NCI-H146 (cell line): ENCODE measurements around the gene SLAMF7.

Experiments
- DNase-seq: peaks from one replicate; lab custom pipeline; 2025; lab: John Stamatoyannopoulos, UW

Gene SLAMF7

DNA sequence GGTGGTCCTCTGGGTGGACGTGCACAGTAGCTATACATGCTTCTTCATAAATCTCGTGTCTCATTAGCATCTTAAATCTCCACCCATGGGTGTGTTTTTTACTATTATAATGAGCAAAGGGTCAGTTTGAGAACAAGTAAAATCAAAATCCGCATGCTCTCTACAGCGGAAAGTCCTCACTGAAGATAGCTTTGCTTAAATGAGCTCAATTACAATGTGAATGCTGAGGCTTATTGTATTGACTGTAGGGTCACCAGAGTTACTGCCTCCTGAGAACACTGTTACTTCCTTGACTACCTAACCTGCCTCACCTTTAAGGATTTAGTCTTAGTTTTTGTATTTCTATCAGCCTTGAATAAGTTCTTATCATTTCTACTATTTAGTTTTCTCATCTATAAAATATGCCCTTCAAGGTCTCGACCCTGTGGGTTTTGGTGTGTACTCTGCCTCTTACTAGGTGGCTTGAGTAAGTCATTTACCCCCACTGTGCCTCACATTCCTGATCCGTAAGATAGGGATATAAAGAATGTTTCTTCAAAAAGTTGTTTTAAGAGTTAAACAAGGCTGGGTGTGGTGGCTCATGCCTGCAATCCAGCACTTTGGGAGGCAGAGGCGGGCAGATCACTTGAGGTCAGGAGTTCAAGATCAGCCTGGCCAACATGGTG, 7.9 kb downstream of the SLAMF7 start:
- no peak for DNase-seq

DNA sequence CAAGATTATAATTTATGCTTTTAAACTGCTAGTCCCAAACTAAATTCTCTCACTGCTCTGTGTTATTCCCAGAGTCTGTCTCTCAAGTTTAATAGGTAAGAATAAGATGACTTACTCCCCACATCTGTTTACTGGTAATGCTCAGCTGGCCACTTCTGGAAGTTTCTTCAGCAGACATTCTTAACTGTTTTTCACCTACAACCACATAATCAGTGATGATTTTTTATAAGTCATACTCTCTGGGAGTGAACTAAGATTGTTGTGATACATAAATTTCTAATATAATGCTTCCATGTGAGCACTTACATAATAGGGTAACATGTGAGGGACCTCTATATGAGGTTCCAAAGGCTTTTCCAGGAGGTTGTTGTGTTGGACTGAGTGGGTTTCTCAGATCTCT, 8.7 kb downstream of the SLAMF7 start:
- no peak for DNase-seq

DNA sequence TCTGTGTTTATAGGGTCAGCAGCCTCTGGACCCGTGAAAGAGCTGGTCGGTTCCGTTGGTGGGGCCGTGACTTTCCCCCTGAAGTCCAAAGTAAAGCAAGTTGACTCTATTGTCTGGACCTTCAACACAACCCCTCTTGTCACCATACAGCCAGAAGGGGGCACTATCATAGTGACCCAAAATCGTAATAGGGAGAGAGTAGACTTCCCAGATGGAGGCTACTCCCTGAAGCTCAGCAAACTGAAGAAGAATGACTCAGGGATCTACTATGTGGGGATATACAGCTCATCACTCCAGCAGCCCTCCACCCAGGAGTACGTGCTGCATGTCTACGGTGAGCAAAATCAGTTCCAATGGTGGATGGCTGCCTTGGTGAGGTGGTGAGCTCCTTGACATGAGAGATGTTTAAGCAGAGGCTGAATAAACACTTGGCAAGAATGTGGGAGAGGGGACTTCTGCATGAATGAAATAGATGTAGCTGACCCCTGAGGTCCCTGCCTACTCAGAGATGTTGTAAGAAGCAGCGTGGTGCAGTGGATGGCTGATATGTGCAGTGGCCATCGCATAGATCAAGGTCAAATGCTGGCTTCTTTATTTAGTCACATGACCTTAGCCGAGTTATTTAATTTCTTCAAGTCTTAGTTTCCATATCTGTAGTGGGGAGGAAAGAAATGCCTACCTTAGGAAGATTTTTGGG, 9.3 kb downstream of the SLAMF7 start:
- DNase-seq, result no peak

DNA sequence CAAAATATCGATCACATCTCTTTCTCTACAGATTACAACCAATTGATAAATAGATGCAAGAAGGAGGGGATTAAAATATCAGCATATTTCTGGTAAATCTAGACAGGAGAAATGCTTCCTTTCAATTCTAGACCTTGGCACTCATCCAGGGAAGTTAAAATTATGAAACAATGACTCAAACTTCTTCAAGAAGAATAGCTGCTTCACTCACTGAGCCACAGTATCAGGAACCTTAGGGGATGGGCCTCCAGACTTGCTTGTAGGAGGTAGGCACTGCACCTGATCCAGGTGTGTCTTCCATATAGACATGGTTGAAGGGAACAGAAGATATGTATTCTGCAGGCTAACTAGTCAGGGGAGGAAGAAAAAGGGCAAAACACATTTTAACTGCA, 9.8 kb downstream of the SLAMF7 start:
- no peak for DNase-seq

DNA sequence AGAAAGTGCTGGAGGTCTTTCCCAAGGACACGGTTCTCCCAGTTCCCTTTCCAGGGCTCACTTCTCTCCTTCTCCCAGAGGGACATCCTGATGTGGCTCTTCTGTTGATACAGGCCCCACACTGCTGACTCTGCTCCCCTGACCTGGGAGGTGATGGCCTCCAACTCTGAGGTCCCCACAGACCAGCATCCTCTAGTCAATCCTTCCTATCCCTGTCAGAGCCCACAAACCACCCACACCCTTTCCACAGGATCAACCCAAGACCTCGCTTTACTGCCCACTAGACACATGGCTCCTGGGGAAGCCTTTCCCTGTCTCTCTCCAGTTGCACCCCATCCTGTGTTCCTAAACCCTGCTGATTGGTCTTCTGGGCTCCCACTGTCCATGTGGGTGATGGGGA, 11.6 kb downstream of the SLAMF7 start:
- no peak for DNase-seq

DNA sequence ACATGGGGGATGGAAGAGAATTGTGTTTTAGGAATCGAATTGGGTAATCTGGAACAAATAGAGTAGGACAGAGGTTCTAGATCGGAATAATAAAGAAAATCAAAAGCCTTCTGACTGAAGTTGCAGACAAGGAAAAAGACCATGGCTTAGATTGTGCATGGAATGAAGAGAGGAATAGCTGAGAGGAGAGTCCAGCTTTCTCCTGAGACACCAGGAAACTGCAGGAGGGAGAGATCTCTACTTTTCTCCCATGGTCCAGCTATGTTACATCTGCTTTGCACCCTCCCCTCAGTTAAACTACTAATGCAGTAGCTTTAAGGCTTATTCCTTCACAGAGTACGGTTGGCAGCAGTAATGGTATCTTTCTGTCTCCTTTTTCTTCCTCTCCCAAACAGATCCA, 13.4 kb downstream of the SLAMF7 start:
- no peak for DNase-seq

DNA sequence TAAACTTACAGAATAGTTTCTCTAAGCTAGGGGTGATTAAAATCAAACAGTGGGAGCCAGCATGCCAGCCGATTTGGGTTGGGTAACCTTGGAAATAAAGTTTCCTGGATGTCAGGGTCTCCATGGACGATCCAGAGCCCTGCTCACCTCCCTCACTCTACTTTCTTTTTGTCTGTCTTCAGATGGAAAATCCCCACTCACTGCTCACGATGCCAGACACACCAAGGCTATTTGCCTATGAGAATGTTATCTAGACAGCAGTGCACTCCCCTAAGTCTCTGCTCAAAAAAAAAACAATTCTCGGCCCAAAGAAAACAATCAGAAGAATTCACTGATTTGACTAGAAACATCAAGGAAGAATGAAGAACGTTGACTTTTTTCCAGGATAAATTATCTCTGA, 13.9 kb downstream of the SLAMF7 start:
- no peak for DNase-seq

DNA sequence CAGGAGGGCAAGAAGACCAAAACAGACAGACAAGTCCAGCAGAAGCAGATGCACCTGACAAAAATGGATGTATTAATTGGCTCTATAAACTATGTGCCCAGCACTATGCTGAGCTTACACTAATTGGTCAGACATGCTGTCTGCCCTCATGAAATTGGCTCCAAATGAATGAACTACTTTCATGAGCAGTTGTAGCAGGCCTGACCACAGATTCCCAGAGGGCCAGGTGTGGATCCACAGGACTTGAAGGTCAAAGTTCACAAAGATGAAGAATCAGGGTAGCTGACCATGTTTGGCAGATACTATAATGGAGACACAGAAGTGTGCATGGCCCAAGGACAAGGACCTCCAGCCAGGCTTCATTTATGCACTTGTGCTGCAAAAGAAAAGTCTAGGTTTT, 14.5 kb downstream of the SLAMF7 start:
- no peak for DNase-seq

DNA sequence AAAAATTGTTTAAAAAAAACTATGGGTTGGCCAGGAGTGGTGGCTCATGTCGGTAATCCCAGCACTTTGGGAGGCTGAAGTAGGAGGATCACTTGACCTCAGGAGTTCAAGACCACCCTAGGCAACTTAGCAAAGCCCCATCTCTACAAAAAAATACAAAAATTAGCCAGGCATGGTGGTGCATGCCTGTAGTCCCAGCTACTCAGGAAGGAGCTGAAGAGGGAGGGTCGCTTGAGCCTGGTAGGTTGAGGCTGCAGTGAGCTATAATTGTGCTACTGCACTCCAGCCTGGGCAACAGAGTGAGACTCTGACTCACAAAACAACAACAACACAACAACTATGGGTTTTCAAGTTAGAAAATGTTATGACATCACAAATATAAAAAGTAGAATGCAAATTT, 16.4 kb downstream of the SLAMF7 start:
- DNase-seq, result no peak

DNA sequence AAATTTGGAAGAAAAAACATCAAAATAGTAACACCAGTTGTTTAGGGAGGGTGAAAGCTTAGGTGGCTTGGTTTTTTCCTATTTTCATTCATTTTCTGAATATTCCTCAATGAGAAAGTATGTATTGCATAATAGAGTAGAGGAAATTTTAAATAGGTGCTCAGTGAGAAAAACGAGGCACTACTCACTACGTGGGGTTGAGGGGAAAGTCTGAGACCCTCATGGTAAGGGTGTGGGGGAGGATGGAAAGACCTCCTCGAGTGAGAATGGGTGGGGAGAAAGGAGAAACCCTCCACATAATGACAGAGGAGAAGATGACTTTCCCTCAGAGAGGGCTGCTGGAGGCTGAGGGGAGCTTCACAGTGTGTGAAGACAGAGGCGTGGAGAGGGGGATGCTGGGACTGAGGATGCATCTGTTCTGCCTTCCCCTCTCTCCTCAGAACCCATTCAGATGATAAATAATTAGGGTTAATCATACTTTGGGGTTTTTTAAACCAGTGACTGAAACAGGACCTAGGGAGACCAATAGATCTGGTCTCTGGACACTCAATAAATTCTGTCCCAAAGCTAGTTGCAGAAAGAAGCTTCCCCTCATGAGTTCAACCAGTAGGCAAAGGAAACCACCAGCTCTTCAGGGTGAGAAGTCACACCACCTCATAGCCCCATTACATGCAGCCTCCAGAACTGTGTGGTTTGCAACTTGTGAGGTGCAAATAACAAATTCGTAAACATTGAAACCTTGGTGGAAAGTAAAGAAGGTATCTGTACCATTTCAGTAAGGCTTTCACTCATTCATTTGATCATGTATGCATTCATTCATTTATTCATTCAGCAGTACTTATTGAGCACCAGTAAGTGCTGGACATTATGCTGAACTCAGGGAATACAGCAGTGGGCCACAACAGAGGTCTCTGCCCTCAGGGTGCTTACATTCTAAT, 17.1 kb downstream of the SLAMF7 start:
- DNase-seq, result no peak

DNA sequence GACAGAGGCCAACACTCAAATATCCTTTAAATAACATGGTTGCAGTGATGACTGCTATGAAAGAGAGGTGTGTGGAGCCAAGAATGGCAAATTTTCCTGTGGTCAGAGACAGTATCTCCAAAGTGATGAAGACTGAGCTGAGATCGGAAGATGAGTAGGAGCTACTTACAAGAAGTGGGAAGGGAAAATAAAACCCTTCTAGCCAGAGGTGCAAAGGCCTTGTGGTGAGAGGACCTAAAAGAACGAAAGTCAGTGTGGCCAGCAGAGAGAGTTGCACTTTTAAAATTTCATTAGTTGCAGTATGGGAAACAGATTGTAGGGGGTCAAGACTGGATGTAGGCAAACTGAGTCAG, 17.8 kb downstream of the SLAMF7 start:
- no peak for DNase-seq

DNA sequence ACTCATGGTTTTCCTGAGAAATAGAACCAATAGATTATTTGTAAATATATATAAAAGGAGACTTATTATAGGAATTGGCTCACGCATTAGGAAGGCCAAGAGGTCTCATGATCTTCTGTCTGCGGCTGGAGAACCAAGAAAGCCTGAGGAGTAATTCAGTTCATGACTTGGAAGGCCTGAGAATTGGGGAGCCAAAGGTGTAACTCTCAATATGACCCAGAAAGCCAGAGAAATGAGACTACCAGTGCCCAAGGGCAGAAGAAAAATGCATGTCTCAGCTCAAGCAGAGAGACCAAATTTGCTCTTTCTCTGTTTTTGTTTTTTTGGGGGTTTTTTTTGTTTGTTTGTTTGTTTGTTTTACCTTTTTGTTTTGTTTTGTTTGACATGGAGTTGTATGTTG, 19.5 kb downstream of the SLAMF7 start:
- DNase-seq, result no peak

DNA sequence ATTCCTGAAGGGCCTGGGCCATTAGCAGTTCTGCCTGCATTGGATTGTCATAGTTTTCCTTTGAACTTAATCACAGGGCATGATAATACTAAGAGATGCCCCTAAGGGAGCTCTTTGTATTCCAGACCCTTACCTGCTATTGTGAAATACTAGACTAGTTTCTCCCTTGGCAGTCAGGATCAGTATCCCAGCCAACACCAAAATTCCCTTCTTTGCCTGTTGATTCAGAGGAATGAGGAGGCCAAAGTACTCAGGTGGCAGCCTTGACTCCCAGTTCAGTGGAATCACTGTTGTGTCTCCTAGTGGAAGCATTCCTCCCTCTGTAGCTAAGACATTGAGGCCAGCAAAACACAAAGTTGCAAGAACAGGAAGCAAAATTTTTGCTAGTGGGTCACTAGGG, 20.7 kb downstream of the SLAMF7 start:
- DNase-seq, result no peak

DNA sequence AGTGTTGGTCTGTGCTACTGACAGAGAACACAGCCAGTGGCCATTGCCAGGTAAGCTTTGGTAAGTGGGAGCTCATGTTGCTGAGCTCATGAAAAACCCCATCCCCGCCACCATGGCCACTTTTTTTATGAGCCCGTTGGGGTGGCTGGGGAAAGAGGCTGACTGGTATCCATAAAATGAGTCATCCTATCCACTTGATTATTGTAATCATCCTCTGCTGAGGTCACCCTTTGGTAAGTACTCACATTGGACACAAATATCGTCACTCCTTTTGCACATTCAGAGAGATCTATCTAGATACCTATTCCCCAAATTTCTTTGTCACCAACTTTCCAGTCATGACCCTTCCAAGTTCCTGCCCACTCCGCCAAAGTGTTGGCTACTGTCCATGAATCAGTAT, 22.0 kb downstream of the SLAMF7 start:
- no peak for DNase-seq

DNA sequence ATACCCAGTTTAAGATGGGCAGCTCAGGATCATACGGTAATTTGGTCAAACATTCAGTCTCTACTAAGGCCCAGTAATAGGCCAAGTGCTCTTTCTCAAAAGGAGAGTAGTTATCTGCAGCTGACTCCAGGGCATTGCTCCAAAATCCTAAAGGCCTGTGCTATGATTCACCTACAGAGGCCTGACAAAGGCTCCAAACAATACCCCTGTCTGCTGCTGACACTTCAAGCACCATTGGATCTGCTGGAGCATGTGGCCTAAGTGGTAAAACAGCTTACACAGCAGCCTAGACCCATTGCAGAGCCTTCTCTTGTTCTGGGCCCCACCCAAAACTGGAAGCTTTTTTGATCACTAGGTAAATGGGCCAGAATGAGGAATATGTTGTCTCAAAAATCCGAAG, 22.8 kb downstream of the SLAMF7 start:
- DNase-seq, result no peak

DNA sequence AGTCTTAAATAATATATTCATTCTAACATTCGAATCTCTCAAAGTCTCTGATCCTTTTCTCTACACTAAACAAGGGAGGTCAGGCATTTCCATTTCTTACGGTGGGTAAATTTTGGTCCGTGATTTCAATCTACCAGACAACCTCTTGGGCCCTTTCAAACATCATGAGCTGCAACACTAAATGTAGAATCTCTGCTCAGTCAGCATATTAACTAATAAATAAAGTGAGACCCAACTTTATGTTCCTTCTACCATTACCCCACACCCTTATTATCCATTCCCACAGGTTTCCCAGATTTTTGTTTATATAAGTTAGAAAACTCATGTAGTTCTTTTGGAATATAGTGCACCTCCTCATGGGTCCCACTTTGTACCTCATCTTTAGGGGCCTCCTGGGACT, 24.9 kb downstream of the SLAMF7 start:
- no peak for DNase-seq

DNA sequence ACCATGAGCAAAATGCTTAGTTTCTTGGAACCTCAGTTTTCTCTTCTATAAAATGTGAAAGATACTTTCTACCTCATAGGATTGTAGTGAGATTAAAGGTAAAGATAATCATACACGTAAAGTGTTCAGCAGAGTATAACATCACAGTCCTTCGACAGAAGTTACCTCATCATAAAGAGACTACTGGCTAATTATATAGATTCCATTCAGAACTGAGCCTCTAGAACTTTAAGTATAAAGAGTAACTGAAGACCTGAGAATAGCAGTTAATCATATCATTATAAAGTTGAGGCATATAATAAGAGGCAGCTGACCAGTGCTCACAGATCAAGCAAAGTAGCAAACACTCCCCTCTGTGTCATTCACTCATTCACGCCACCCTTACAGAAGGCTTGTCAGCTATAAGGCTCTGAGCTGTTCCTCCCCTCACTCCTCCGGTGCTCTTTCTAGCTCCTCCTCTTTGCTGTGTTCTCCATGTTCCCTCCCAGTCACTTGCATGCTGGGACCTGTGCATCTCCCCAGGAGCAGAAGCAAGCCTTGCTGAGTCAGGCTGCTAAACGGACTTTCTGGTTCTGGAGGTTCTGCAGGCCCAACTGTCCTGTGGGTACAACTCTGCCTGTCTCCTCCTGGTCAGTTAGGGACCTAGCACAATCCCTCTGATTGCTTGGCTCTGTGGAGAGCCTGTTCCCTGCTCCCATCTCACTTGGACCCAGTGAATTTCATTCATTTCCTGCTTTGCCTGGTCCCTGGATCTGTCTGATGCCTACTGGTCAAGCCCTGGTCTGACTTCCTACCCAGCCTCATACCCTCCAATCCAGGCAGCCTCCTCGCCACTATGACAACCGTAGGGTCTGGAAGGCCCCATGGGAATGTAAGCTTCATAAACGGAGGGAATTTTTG, 28.6 kb downstream of the SLAMF7 start:
- DNase-seq, result no peak

DNA sequence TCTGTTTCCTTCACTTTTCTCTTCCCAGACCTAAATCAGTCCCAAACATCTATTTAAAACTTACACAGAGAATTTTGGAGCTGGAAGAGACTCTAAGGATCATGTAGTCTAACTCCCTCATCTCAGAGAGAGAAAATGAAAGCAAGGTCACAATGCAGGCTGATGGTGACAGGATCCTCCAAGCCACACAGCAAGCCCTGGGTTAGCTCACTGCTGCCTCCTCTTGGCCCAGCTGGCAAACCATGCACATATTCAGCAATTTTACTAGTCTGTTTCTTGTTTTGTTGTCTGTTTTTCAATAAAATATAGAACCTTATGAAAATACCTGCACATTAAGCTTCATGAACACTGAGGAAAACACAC, 29.2 kb downstream of the SLAMF7 start:
- no peak for DNase-seq

DNA sequence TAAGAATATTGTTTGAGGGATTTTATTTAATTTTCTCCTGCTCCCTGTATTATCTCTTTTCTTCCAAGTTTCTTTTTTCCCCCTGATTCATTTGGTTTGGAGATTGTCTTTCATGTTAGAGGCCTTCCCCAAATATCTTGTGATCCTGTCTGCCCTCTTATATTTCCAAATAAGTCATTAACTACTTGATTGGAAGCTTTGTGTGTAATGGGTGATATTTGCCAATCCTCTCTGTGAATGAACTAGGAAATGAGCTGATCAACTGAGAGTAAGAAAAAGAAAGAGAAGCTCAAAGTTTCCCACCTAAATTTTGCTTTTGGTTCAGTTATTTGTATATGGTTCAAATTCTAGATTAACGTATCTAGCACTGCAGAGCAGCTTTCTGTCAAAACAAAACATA, 33.3 kb downstream of the SLAMF7 start:
- DNase-seq, result no peak

DNA sequence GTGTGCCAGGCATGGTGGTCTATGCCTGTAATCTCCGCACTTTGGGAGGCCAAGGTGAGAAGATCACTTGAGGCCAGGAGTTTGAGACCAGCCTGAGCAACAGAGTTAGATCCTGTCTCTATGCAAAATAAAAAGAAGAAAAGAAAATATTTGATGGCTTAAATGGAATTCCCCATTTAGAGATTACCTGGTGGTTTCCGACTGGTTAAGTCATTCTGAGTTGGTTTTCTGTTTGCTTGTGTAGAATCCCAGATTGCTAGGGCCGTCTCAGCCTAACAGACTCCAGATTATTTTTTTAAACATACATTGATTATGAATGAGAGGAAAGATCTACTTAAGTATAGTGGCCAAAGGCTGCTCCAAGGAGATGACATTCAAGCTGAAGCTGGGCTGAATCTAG, 34.0 kb downstream of the SLAMF7 start:
- no peak for DNase-seq

DNA sequence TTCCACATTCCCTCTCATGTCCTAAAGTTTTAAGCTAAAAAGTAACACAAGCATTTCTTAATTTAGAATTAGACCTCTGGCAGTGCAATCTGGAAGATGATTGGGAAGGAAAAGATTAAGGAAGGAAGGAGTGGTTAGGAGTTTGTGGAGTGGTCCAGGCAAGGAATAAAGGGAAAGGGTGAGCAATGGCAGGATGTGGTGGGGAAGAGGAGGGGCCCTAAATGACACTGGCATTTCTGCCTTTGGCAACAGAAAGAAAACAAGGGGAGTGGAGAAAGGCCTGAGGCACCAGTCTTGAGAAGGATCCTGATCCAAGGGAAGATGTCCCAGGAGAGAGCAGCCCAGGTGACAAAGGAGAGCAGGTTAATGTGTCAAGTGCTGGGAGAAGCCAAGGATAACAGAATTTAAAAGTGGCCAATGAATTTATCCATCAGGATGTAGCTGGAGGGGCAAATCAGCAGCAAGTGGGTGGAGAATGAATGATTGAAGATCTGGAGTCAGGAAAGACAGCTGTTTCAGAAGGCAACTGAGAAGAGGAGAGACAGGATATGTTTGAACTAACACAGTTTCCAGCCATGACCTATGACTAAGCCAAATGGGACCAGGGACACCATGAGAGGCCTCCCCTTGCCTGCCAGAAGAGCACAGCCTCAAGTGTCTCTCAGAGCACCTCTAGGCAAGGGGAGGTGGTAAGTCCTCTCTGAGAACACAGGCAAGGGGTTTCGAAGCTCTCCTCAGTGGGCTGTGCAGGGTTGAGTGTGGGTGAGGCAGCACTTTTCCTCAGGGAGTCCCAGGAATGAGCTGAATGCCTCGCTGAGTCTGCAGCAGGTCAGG, 36.1 kb downstream of the SLAMF7 start:
- DNase-seq, result no peak
